Testis (tissue), 3 donors: ENCODE data around the gene ROM1. TPM values are rescaled to one million over a fixed set of nuclear protein-coding genes. Genes with fewer than 3 reads are reported as not detected.

ENCODE experiments used
- DNase-seq: peaks from one replicate; pipeline ENCODE4 v3.0.0-alpha.2; 2019
- H3K27ac ChIP-seq, 2 donors: fragments of 200-600 bp; sonication (generic); one replicate each; pipeline ENCODE4 v1.5.1; 2019
- H3K27me3 ChIP-seq: fragments of 200-600 bp; sonication (generic); one replicate; pipeline ENCODE4 v1.5.1; 2019
- H3K36me3 ChIP-seq: fragments of 200-600 bp; sonication (generic); one replicate; pipeline ENCODE4 v1.5.1; 2017; ENCODE audit warnings: low read depth; ENCODE audit errors: missing control alignments
- H3K4me1 ChIP-seq: fragments of 200-600 bp; sonication (generic); one replicate; pipeline ENCODE4 v1.5.1; 2019
- H3K4me3 ChIP-seq, 2 donors: fragments of 200-600 bp; sonication (generic); one replicate each; pipeline ENCODE4 v1.5.1; 2017 to 2019
- H3K9me3 ChIP-seq: fragments of 200-600 bp; sonication (generic); one replicate; pipeline ENCODE4 v1.5.1; 2017
- POLR2A ChIP-seq: fragments of 450-650 bp; IDR thresholded peaks from one replicate; pipeline ENCODE4 v1.6.1; 2017; ENCODE audit warnings: antibody characterized with exemption, mild to moderate bottlenecking, moderate library complexity
- WGBS, 2 donors: methylation state at CpG; one replicate each; pipeline ENCODE4 v1.1.5; 2018; 5-methylcytosine and 5-hydroxymethylcytosine counted together
- intact Hi-C: fragments of 100-400 bp; cut with DNase I; formaldehyde crosslinking; loops from one replicate; pipeline ENCODE4 v1.15.1; 2023; ENCODE audit warnings: low total_unique reads
- polyA plus RNA-seq: library from polyadenylated mRNA; stranded (reverse); fragments of 350-450 nt; fragmentation: Illumina TruSeq; extraction: RNeasy Lipid Tissue Mini Kit (QIAGEN cat#74804); gene quantifications from one replicate; pipeline ENCODE4 v1.2.3, GENCODE V29; 2014; ENCODE audit warnings: low read depth, low replicate concordance; ENCODE audit not compliant: insufficient read depth
- total RNA-seq, 2 donors: library from RNA; depleted of rRNA; stranded (reverse); fragments of >200 nt; gene quantifications; one replicate each; pipeline ENCODE4 v1.2.3, GENCODE V29; 2016
- TF ChIP-seq, protein P1 (sequence below), 3 experiments: fragments of 450-650 bp in 2 of 3; fragments of 200-600 bp in 1 of 3; sonication (generic) in 1 of 3; IDR thresholded peaks; one replicate each; pipeline ENCODE4 v1.5.1; 2016 to 2019; ENCODE audit warnings: antibody characterized with exemption in 3 of 3, mild to moderate bottlenecking in 2 of 3, moderate library complexity in 1 of 3

The ROM1 gene
- total and polyA plus RNA-seq, 3 donors from 2014 or later: 6.1 to 9.7 (median 9.0) TPM

DNA sequence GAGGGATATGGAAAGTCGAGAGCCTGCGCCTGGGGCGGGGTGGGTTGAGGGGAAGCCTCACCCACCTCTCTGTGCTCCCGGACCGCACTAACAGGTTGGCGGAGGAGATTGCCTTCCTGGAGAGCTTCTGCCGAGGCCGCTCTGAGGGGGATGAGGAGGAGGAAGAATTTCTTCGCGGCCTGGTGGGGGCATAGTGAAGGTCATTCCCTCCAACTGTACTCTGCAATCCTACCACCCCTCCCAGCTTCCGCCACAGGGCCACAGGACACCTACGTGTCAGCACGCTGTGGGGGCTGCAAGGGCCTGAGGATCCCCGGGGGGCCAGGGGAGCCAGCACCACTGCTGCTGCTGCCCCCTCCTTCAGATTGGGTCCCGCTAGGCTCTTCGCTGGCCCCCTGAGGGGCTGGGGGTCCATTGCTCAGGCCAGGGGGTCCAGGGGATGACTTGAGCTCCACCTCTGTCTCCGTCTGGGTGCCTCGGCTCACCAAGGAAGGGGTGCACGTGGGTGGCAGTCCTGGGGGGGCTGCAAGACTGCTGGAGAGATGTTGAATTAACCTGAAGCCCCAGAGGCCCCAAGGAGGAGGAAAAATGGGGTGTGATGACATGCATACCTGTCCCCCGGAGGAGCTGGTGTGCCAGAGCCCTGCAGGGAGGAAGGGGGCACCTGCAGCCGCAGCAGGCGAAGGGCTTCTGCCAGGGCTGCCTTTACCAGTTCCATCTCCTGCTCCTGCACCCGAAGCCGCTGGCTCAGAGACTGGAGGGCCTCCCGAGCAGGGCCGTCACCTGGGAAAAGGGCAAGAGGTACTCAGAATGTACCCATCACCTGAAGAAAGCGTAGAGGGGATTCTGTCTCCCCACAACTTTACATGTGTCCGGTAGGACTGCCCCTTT is 2.0 kb upstream of the ROM1 start:
- TF ChIP-seq, protein P1, sequence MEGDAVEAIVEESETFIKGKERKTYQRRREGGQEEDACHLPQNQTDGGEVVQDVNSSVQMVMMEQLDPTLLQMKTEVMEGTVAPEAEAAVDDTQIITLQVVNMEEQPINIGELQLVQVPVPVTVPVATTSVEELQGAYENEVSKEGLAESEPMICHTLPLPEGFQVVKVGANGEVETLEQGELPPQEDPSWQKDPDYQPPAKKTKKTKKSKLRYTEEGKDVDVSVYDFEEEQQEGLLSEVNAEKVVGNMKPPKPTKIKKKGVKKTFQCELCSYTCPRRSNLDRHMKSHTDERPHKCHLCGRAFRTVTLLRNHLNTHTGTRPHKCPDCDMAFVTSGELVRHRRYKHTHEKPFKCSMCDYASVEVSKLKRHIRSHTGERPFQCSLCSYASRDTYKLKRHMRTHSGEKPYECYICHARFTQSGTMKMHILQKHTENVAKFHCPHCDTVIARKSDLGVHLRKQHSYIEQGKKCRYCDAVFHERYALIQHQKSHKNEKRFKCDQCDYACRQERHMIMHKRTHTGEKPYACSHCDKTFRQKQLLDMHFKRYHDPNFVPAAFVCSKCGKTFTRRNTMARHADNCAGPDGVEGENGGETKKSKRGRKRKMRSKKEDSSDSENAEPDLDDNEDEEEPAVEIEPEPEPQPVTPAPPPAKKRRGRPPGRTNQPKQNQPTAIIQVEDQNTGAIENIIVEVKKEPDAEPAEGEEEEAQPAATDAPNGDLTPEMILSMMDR (IDR thresholded peaks at IDR 0.05): no peak
- TF ChIP-seq POLR2A: no peak
- H3K36me3 ChIP-seq: no peaks in the 10 kb centered on the region
- peak overlapping the region; percentile 85 to 94 for H3K27ac ChIP-seq
- no peaks in the 10 kb centered on the region for H3K9me3 ChIP-seq
- H3K4me1 ChIP-seq: peaks cover 24% of the 10 kb centered on the region
- intact Hi-C loops: no loop called here
- H3K27me3 ChIP-seq: no peaks in the 10 kb centered on the region
- no peak for DNase-seq
- WGBS, 2 donors: 34 to 47% methylated on average over 25 to 28 of the region's 28 CpGs
- H3K4me3 ChIP-seq: peak overlapping the region; percentile 75 to 88

DNA sequence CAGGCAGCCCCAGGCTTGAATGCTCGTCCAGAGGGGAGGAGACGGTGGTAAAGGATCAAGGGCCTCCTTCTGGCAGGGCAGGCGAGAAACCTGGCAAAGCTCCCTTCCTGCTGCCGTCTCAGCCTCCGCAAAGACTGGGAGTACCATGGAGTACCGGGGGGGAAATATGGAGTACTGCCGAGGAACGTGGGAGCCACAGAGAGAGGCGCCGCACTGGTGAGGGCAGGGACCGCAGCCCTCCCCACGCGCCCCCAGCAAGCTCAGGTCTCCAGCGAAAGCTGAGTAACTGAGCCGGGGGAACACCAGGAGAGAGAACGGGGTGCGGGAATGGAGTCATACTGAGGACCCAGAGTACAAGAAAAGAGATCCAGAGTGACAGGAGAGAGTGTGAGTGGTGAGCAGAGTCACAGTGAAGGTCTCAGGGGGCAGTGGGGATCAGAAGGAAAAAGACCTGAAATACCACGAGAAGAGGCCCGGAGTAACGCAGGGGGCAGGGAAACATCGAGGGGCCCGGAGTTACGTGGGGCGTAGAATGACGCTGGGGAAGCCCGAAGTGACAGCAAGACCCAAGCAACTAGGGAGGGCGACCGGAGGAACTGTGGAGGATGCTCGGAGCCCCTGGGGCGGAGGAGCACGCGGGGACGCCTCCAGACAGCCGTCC is 1.2 kb upstream of the ROM1 start:
- Histone ChIP-seq H3K27me3 (no peaks in the 10 kb centered on the region), H3K9me3 (no peaks in the 10 kb centered on the region), H3K4me1 (peaks cover 24% of the 10 kb centered on the region), H3K27ac (peak overlapping the region; percentile 85 to 94), H3K36me3 (no peaks in the 10 kb centered on the region), H3K4me3 (peak overlapping the region; percentile 75 to 88)
- TF ChIP-seq, protein P1 (IDR thresholded peaks at IDR 0.05): peak in 1 of 3 experiments; percentile 4
- TF ChIP-seq POLR2A: no peak
- intact Hi-C loops: no loop called here
- WGBS, 2 donors: 0 to 1% methylated on average over 28 to 34 of the region's 34 CpGs
- peak; percentile 69 for DNase-seq

DNA sequence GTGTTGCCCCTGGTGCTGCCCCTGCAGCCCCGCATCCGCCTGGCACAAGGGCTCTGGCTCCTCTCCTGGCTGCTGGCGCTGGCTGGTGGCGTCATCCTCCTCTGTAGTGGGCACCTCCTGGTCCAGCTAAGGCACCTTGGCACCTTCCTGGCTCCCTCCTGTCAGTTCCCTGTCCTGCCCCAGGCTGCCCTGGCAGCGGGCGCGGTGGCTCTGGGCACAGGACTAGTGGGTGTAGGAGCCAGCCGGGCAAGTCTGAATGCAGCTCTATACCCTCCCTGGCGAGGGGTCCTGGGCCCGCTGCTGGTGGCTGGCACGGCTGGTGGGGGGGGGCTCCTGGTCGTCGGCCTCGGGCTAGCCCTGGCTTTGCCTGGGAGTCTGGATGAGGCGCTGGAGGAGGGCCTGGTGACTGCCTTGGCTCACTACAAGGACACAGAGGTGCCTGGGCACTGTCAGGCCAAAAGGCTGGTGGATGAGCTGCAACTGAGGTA is 278 bp downstream of the ROM1 start:
- Histone ChIP-seq H3K4me1 (peaks cover 24% of the 10 kb centered on the region), H3K27ac (peak overlapping the region; percentile 85 to 94), H3K36me3 (no peaks in the 10 kb centered on the region), H3K4me3 (no peak overlapping the region), H3K27me3 (no peaks in the 10 kb centered on the region), H3K9me3 (no peaks in the 10 kb centered on the region)
- no peak for TF ChIP-seq POLR2A
- TF ChIP-seq, protein P1 (IDR thresholded peaks at IDR 0.05): no peak
- WGBS, 2 donors: 64 to 68% methylated on average over 7 to 13 of the region's 15 CpGs
- no peak for DNase-seq
- intact Hi-C loops: no loop called here

DNA sequence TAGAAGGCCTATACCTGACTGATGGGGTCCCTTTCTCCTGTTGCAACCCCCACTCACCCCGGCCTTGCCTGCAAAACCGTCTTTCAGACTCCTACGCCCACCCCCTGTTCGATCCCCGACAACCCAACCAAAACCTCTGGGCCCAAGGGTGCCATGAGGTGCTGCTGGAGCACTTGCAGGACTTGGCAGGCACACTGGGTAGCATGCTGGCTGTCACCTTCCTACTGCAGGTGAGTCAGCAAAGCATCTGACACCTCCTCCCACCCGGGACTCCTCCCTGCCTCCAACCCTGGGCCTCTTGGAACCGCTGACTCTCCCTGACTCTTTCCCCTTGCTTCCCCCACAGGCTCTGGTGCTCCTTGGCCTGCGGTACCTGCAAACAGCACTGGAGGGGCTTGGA is 1.2 kb downstream of the ROM1 start:
- Histone ChIP-seq H3K9me3 (no peaks in the 10 kb centered on the region), H3K27ac (no peak overlapping the region), H3K27me3 (no peaks in the 10 kb centered on the region), H3K4me1 (peaks cover 24% of the 10 kb centered on the region), H3K4me3 (no peak overlapping the region), H3K36me3 (no peaks in the 10 kb centered on the region)
- DNase-seq: no peak
- intact Hi-C loops: no loop called here
- TF ChIP-seq POLR2A: no peak
- TF ChIP-seq, protein P1 (IDR thresholded peaks at IDR 0.05): no peak
- 77% methylated on average over 8 of the region's 8 CpGs for WGBS, 2 donors
